ENCODE measurements around the gene SPATA21. TPM values are rescaled to one million over a fixed set of nuclear protein-coding genes. Genes with fewer than 3 reads are reported as not detected.

The SPATA21 gene
- 0.04 to 0.12 TPM (median 0.04 TPM) in 3 of 5 replicates, not detected in the others for total RNA-seq (2022; extraction: Qiagen RNA extraction)

GRCh38 chr1:16436946-16437474 lies at the start of gene SPATA21:
SPATA21 (minus strand) TSS chr1:16437424; CDS start chr1:16431371, 6,053 bp downstream.

GRCh38 chr1:16440470-16441281 lies 3.5 kb upstream of the SPATA21 start, which contains the start of gene NECAP2:
NECAP2 (plus strand) TSS chr1:16440724; CDS start chr1:16440762, 38 bp downstream.

GRCh38 chr1:16366722-16367257 lies 70.4 kb downstream of the SPATA21 start, which contains the start of gene SZRD1:
SZRD1 (plus strand) TSS chr1:16367242; CDS start chr1:16367258, 16 bp downstream.

GRCh38 chr1:16351994-16352841 lies 85.0 kb downstream of the SPATA21 start, which contains the start of gene FBXO42:
FBXO42 (minus strand) TSS chr1:16352480; CDS start chr1:16315418, 37,062 bp downstream.

Other genes with a start within 250 kb of the SPATA21 start
- gene ARHGEF19, start 224.8 kb downstream of the SPATA21 start, total RNA-seq (2022; extraction: Qiagen RNA extraction): 5.1 to 5.9 TPM (median 5.2 TPM) in 5 replicates
- 2.1 to 4.1 TPM (median 3.6 TPM) in 5 replicates for gene CPLANE2, start 200.2 kb downstream of the SPATA21 start, total RNA-seq (2022; extraction: Qiagen RNA extraction)
- gene FBXO42, start 84.9 kb downstream of the SPATA21 start, total RNA-seq (2022; extraction: Qiagen RNA extraction): 6.5 to 9.2 TPM (median 7.9 TPM) in 5 replicates
- 75.5 to 99.2 TPM (median 95.8 TPM) in 5 replicates for gene SZRD1, start 70.2 kb downstream of the SPATA21 start, total RNA-seq (2022; extraction: Qiagen RNA extraction)
- gene NECAP2, start 3.3 kb upstream of the SPATA21 start, total RNA-seq (2022; extraction: Qiagen RNA extraction): 39.0 to 42.6 TPM (median 41.0 TPM) in 5 replicates
- gene RNU1-1, start 76.9 kb upstream of the SPATA21 start, total RNA-seq (2022; extraction: Qiagen RNA extraction): 10.6 TPM in 1 of 5 replicates, not detected in the others
- 14.0 to 24.2 TPM (median 22.4 TPM) in 5 replicates for gene NBPF1, start 176.1 kb upstream of the SPATA21 start, total RNA-seq (2022; extraction: Qiagen RNA extraction)
- gene RNU1-3, start 229.5 kb upstream of the SPATA21 start, total RNA-seq (2022; extraction: Qiagen RNA extraction): 10.6 TPM in 1 of 5 replicates, not detected in the others